ENCODE data around the gene COL5A3.

- no peak for TF ChIP-seq CTCF (IDR thresholded peaks at IDR 0.05)
- TF ChIP-seq, protein P1, sequence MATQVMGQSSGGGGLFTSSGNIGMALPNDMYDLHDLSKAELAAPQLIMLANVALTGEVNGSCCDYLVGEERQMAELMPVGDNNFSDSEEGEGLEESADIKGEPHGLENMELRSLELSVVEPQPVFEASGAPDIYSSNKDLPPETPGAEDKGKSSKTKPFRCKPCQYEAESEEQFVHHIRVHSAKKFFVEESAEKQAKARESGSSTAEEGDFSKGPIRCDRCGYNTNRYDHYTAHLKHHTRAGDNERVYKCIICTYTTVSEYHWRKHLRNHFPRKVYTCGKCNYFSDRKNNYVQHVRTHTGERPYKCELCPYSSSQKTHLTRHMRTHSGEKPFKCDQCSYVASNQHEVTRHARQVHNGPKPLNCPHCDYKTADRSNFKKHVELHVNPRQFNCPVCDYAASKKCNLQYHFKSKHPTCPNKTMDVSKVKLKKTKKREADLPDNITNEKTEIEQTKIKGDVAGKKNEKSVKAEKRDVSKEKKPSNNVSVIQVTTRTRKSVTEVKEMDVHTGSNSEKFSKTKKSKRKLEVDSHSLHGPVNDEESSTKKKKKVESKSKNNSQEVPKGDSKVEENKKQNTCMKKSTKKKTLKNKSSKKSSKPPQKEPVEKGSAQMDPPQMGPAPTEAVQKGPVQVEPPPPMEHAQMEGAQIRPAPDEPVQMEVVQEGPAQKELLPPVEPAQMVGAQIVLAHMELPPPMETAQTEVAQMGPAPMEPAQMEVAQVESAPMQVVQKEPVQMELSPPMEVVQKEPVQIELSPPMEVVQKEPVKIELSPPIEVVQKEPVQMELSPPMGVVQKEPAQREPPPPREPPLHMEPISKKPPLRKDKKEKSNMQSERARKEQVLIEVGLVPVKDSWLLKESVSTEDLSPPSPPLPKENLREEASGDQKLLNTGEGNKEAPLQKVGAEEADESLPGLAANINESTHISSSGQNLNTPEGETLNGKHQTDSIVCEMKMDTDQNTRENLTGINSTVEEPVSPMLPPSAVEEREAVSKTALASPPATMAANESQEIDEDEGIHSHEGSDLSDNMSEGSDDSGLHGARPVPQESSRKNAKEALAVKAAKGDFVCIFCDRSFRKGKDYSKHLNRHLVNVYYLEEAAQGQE (IDR thresholded peaks at IDR 0.05; ENCODE audit: insufficient read depth in 1 of 2, low read depth in 2 of 2, low read length in 1 of 2) = no peak
- TF ChIP-seq POLR2AphosphoS5 (IDR thresholded peaks at IDR 0.05; ENCODE audit: low read depth, low read length) = no peak
Measured at GRCh38 chr19:10045371-10045770, 35.1 kb upstream of the COL5A3 start.

All from Panc1 (cell line).